Endothelial cell of hepatic sinusoid (primary cell): Measurements from ENCODE around the gene MYL11.

Experiments
- in situ Hi-C: cut with HindIII; loops from 2 replicates; pipeline ENCODE4 v1.10.0; 2017; ENCODE audit warnings: low sequenced_read_pairs

MYL11 gene

DNA sequence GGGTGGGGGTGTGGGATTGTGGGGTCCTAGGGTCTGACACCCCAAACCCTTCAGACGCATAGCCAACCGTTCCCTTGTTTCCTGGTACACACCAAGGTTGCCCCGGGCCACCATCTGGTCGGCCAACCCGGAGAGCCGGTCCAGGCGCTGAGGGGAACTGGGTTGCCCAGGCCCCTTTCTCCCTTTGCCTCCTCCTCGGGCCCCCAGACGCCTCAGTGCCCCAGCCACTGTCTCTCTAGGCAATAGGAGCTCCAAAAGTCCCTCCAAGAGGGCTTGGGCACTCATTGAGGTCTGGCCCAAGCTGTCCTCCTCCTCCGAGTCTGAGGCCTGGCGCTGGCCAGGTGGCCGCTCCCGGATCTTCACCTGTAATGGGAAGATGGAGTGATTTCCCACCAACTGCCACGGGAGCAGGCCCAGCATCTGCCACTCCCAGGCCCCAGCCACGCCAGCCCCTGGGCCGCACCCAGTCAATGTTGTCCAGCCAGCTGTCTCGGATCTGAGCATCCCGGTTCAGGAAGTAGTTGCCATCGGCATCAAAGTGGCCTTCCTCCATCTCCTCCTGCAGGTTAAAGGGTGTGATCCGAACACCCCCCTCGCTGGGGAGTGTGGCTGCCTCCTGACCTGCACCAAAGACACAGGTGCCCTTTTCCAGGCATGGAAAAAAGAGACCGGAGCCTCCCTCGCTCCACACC is 21.0 kb upstream of the MYL11 start:
- in situ Hi-C loops = no loop called here

DNA sequence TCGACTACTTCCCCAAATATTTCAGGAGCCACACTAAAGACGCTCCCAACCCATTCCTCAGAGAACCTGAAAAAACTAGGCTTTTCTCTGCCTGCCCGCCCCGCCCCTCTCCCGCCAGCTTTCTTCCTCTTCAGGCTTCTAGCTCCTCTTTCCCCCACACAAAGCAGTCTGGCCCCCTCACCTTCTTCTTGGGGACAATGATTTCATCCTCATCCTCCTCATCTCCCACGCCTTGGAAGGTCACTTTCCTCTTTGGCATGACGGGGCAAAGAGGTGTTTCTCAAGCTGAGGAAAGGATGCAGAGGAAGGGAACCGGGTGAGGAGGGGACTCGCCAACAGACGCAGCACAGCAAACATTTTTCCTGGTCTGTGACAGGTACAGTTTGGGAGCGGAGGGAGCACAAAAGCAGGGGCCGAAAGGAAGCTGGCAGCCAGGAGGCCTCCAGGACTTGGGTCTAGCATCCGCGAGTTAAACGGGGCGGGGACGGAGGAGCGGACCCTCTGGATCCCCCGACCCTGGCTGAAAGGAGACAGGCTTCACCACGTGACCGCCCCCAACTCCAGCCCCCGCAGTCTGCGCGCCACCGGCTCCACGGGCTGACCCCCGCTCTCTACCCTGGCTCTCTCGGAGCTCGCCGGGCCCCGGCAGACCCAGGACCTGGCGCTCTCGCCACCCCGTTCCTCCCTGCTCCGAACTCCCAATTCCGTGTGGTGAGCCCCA is 20.0 kb upstream of the MYL11 start:
- in situ Hi-C loops = no loop called here

DNA sequence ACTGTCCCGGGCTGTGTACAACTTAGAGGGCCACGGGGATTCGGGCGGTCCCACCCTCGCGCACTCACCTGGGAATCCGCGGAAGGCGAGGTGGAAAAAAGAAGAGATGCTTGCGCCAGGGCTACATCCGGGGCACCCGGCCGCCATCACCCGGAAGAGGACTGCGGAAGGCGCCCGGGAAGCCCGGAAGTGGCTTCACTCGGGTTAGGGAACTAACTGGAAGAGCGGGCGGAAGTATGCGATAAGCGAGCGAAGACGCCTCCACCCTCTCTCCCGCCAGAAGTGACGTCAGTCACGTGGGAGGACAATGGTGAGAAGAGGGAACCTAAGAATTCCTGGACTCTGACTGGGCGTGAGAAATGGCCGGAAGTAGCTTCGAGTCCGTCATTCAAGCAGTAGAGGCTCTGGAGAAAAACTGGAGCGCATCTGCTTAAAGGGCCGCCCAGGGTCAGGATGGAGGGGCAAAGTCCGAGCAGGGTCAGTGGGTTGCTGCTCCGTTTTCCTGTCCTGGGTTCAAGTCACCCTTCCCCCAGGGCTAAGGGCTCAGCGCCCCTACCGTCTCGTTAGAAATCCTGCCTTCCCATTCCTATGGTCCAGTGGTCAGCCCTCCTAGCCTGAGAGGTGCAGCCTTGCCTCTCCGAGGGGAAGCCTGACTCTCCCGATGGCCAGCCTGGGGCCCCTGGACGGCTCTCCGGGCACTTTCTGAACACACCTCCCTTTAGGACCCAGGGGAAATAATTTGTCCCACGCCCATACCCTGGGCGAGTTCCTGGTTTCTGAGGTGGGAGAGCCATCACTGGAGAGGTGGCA is 19.3 kb upstream of the MYL11 start, which contains the start of gene CD2BP2:
TSS of gene CD2BP2 (minus strand) at position 165 of the 810 bp plus-strand sequence. CDS start 627 bp downstream, outside the sequence.
- in situ Hi-C loops = no loop called here

DNA sequence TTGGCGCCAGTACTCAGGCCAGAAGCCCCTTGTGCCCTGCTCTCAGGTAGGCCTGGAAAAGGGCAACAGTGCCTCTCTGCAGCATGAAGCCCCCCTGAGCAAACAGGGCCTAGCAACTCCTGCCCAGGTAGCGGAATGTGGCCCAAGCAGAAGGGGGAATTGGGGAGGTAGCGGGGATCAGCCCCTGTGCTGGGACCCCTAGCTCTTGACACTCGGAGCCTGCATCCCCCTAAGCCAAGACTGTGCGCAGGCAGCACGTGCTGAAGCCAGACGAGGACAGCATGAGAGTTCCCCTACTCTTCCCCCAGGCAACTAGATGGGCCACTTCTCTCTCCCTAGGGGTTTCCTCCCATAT is 18.7 kb upstream of the MYL11 start:
- in situ Hi-C loops = no loop called here

DNA sequence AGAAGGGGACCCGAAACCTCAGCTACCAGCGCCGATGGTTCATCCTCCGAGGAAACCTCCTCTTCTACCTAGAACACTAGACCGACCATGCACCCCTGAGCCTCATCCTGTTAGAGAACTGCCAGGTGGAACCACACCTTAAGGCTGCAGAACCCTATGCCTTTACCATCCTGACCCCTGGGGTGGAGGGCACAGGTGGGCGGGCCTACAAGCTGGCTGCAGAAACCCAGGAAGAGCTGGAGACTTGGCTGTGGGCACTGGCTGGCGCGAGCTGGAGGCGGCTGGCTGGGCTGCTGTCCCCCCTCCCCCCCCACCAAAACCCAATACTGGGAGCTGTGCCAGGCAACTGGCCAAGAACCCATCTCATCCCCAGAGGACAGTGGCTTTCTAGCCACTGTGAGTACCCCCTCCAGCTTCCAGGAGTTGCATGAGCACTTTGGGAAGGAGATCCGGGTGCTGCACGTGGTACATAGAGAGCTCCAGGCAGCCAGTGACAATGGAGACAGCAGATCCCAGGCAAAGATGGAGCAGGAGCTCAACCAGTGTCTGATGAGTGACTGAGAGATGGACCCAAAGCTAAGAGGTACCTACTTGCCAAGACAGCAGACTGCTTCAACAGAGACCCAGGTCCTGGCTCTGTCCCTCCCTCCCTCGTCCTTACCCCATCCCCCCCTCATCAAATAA is 18.1 kb upstream of the MYL11 start:
- in situ Hi-C loops = no loop called here

DNA sequence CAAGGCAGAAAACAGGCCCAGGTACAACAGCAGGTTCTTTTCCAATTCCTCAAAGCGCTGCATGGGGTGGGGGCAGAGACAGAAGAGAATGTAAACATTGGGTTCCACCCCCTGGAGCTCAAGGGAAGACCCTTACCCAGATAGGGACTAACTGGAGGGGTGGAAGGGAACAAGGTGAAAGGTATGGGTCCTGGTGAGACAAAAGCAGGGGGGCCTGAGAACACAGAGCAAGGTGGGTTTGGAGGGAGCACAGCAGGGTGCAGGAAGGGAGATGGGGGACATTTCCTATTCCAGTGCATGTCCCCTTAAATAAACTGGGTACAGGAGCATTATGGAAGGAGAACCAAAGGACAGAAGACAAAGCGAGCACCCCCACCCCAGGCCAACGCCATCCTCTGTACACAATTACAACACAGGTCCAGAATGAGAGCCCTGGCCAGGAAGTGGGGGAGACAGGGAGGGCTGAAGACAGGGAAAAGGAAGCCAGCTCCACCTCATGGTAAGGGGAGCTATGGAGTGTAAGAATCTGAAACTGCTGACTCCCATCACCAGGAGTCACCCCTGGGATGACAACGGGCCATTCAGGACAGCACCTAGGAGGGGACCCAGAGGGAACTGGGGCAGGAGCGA is 17.4 kb upstream of the MYL11 start:
- in situ Hi-C loops = no loop called here

DNA sequence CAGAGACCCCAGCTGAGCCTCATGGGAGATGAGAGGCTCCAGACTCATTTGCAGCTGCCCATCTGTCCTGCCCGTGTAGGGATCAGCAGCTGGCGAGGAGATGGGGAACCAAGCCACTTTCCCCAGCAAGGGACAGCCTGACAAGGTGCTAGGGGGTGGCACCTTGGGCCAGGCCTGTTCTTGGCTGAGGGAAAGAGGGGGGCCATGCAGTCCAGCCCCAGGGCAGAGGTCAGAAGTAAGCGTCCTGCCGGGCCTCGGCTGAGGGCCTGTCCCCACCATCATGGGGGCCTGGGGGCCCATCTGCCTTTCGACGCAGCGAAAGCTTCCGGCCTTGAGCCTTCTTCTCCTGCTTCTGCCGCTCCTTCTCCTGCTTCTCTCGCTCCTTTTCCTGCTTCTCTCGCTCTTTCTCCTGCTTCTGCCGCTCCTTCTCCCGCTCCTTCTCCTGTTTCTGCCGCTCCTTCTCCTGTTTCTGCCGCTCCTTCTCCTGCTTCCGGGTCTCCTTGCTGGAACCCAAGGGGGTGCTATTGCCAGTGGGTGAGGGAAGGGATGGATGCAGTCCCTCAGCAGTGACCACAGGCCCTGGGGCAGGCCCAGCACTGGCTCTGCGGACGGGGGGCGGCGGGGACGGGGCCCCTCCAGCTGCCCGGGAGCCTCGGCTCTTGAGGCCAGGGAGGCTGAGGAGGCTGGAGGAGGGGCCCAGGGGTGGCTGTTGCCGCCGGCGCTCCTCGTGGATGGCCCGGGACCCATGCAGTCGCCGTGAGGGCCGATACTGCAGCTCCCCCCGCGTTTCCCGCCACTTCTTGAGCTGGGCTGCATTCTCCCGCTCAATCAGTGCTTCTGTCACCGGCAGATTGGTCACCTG is 16.7 kb upstream of the MYL11 start:
- in situ Hi-C loops = no loop called here

DNA sequence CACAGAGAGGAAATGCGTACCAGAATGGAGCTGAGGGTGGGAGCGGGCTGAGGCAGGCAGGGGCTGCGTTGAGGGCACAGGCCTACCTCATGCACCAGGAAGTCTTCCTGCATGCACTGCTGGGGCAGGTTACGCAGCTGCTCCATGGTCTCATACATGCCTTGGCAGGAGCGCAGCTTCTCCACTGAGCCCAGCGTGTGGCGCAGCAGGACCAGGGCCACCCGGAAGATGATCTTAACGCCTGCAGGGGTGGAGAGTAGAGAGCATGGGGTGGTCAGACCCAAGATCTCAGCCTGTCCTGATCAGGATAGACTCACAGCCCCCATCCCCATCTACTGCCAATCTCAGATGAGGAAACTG is 16.0 kb upstream of the MYL11 start:
- in situ Hi-C loops = no loop called here

DNA sequence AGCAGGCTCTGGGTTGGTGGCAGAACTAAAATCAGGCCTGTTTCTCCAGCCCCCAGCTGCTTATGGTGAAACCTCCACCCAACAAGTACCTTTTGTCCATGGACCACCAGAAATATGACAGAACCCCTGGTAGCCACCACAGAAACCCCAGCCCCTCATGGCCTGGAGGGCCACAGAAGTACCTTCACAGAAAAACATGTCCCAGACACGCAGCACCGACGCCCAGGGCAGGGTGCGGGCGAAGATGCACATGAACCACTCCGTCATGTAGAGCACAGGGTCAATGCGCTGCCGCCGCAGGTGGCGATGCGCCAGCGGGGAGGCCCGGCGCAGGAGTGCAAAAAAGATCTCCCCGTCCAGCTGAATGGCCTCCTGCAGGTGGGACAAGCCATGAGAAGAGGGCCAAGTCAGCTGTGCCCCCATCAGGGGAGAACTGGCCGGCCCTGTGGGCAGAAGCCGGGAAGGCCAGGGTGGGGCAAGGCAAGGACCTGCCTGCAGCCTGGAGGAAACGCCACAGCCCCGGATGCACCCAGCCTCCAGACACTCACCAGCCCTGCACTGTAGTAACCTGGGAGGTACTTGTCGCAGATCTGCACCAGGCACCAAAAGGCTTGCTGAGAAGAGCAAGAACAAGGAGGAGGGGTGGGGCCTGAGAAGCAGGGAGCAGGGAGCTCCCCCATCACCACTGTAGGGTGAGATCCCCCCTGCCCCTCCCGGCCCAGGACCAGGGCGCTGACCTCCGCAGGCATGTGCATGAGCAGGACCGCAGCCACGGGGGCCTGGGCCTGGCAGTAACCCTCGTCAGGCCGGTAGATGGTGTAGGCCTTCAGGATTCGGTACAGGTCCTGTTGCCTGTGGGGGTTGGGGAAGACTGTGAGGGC is 15.4 kb upstream of the MYL11 start:
- in situ Hi-C loops = no loop called here

DNA sequence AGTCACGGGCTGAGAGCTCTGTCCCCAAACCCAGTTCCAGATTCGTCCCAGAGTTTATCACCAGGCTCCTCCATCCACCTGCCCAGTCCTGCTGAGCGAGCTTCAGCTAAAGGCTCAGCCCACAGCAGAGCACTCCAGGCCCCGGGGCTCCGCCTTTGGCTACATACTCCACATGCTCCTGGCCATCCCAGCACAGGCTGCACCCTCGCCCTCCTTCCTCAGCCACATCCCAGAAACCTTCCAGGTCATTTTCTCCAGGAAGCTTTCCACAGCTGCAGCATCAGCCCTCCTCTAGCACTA is 14.8 kb upstream of the MYL11 start:
- in situ Hi-C loops = no loop called here

DNA sequence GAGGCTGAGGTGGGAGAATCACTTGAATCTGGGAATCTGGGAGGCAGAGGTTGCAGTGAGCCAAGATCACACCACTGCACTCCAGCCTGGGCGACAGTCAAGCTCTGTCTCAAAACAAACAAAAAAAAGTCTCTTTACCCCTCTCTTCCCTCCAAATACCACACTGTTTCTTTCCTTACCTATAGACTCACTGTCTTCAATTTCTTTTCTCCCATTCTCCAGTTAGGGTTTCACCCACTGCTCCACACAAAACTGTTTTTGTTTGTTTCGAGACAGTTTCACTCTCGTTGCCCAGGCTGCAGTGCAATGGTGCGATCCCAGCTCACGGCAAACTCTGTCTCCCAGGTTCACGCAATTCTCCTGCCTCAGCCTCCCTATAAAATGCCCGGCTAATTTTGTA is 13.4 kb upstream of the MYL11 start:
- in situ Hi-C loops = no loop called here

DNA sequence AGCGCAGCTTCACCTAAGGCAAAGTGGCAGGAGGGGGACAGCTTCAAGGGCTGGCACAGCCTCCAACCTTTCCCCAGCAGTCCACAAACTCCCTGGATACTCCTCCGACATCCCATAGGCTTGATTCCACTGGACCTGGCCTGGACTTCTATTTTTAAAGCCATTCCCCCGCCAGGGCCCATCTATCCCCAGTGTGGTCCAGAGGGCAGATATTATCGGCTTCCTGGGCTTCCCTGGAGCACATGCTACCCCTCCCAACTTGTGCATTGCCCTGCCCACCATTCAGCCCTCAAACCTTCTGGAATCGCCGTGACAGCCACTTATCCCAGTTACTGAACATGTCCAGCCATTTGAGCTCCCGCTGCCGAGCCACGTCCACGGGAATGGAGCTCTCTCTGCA is 9.4 kb upstream of the MYL11 start:
- in situ Hi-C loops = no loop called here

DNA sequence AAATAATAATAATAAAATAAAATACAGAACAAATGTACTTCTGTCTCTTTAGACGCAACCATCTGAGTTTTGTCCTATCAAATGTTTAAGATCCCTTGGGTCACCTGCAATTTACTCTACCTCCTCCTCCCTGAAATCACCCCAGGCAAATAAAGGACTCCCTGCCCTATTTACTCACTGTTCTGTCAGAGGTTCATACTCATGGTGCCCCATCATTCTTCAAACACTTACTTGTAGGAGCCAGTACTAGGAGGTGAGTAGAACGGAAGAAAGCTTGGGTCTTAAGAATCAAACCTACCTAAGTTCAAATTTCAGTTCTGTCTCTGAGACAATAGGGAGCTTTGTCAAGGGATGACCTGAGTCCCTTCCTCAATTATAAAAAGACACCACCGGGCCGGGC is 8.1 kb upstream of the MYL11 start:
- in situ Hi-C loops = no loop called here

DNA sequence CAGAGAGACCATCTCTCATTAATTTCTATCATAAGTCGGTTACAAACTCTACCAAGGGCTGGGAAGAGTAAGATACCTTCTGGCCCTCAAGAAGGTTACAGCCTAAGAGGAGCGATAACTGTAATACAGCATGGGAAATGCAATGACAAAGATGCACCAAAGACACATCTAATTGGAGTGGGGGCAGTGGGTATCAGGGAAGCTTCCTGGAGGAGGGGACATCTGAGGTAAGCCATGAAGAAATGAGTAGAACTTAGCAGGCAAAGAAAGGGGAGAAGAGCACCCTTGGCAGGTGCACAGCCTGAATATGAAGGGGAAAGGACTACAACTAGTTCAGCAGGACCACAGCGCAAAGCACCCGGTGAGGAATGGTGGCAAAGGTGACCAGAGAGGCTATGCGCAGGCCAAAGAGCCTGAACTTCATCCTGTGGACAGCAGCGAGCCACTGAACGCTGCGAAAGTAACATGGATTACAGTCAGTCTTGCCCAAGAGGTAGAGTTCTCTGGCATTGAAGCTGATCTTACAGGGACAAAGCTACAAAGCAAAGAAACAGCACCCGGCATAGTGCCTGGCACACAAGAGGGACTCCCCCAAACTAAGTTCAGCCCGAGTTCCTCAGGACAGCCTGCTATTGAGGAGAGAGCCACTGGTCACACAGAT is 7.1 kb upstream of the MYL11 start:
- in situ Hi-C loops = no loop called here

DNA sequence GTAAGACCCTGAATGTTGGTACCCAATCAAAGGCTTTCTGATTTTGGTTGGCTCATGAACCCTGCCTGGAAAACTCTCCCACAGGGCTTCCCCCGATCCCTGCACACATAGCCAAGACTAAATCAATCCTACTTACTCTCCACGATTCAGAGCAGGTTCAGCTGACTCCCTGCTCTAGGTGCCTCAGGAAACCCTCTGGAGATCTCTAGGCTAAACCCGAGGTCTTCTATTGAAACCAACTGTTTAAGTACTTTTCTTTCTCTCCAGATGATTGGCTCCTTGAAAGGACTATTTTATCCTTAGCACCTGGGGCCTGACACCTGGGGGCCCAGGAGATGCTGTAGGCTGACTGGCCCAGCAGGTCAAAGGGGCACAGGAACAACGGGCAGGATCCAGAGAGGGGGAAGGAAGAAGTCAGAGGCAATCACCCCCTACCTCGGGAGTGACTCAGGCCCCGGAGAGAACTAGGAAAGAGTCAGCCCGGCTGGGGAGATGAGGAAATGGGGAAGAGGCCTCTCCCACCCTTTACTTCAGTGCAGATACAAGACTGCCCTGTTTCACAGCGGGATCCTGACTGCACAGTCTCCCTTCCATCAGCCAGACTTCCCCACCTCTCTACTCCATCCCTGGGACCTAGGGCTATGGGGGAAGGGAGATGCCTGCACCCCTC is 6.3 kb upstream of the MYL11 start:
- in situ Hi-C loops = no loop called here

DNA sequence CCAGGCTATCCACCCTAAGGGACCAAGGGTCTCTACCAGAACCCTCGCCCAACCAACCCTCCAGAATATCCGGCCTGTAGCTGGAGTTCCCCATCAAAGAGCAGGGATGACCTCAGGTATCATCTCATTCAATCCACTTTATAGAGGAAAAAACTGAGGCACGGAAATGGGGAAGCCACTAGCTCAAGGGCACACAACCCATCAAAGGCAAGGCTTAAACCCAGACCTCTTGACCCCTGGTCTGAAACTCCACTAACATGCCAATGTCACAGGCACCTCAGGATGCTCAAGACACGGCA is 5.9 kb upstream of the MYL11 start:
- in situ Hi-C loops = no loop called here

DNA sequence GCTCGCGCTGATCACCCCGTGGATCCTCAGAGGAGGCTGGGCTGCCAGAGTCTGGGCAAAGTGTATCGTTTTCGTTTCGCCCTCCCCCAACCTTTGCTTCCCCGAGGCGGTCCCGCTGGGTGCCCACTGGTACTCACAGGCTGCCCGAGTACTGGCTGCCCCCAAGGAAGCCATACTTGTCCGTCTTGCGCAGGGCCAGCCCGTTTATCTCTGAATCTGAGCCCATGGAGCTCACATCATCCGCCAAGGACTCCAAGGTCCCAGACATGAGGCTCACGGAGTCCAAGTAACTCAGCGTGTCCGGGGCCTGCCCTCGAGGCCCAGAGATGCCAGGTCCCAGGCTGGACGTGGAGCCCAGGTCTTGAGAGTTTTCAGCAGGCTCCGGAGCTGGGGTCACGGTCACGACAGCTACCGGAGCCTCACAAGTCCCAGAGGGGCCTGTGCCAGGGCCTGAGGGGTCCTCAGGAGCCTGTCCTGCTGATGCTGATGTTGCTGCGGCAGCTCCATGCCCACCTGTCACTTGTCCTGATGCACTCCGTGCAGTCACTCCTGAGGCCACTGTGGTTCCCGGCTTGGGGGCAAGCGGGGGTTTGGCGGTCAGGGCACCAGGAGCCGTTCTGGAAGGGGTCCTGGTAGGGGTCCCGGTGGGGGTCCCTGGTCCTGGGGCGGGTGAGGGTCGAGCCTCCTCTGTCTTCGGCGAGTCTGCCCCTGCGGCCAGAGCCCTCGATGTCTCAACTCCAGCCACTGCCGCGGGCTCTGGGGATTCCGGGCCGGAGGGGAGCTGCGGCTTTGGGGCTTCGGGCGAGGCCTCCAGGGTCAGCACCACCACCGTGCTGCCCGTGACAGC is 5.3 kb upstream of the MYL11 start:
- in situ Hi-C loops = no loop called here
